ENCODE measurements around the gene CIITA. TPM values are rescaled to one million over a fixed set of nuclear protein-coding genes. Genes with fewer than 3 reads are reported as not detected.
"Not testable (repeated sequence)": the region's sequence is repeated elsewhere in the genome, so short reads cannot be mapped to it uniquely, and the experiment has no call there.

CIITA gene
- total and polyA plus RNA-seq, 10 of the 15 experiments (the other 5 are each of a cell fraction or from before 2014, with no cell fraction given), result 11.5 to 145 (median 49.7) TPM

- SMC1A ChIA-PET (ENCODE audit: uncharacterized antibody, unreplicated experiment), result interaction anchor here (0.8 to 5.8 kb wide), 11 partner anchors 8 to 452 kb away, joined by 3 to 83 read pairs (median 6); partner anchors contain the start of gene SOCS1
- H3K9me3 ChIP-seq (replicated peaks; ENCODE audit: control insufficient read depth, insufficient read depth, low read length); H4K20me1 ChIP-seq (ENCODE audit: control insufficient read depth, insufficient read depth); FAIRE-seq; H2AFZ ChIP-seq (ENCODE audit: control insufficient read depth, low read depth, low read length); DNase-seq (ENCODE audit: low read depth, low spot score); ATAC-seq; H3K79me2 ChIP-seq (ENCODE audit: control insufficient read depth, insufficient read depth, low read length); H3K4me3 ChIP-seq; BruUV-seq (replicated peaks); H3K27me3 ChIP-seq (replicated peaks in 1 of 2; ENCODE audit: control insufficient read depth in 2 of 2, insufficient read depth in 2 of 2, low read length in 1 of 2): not testable (repeated sequence)
- POLR2A ChIA-PET, result interaction anchor here (1.1 to 5.5 kb wide), 4 partner anchors 13 to 386 kb away, joined by 5 to 47 read pairs (median 26); partner anchors contain the start of gene SOCS1
- RAD21 ChIA-PET (ENCODE audit: unreplicated experiment), result interaction anchor here (0.5 to 6.4 kb wide), 12 partner anchors 9 to 494 kb away, joined by 3 to 91 read pairs (median 23); partner anchors contain the start of gene SOCS1
- WGBS (ENCODE audit: insufficient coverage, insufficient replicate concordance, low lambda C conversion rate, missing lambda C conversion rate), result 24% methylated on average over 4 of the region's 4 CpGs
- peaks cover 22 to 31% of the 10 kb centered on the region in 2 experiments for H3K36me3 ChIP-seq (ENCODE audit: control insufficient read depth in 2 of 2, insufficient read depth in 2 of 2, low read length in 1 of 2)
- H3K9ac ChIP-seq (ENCODE audit: control insufficient read depth, insufficient read depth, low read length), result peak overlapping the region; percentile 67; the same call in 1 of the 2 replicates
- in situ Hi-C loops (cut with MboI), result loop anchor here (5.0 to 25.0 kb wide), 6 partner anchors 286 to 1008 kb away; partner anchors contain the start of genes SNN and SNX29
- TF ChIP-seq POLR2AphosphoS5 (IDR thresholded peaks at IDR 0.05; ENCODE audit: low read length), result peak; percentile 4; the same call in 1 of the 2 replicates
- TF ChIP-seq ATF2 (IDR thresholded peaks at IDR 0.05; ENCODE audit: low read length), result peak; percentile 17; the same call in 1 of the 2 replicates
- peak; percentile 64 for TF ChIP-seq RAD51 (IDR thresholded peaks at IDR 0.05)
- TF ChIP-seq ATF3 (IDR thresholded peaks at IDR 0.05; ENCODE audit: borderline replicate concordance, extremely low read depth, low read depth, low read length), result peak; percentile 18; the same call in 1 of the 2 replicates
- TF ChIP-seq RUNX3 (IDR thresholded peaks at IDR 0.05; ENCODE audit: low read length), result peak; percentile 48
- TF ChIP-seq ZNF687 (IDR thresholded peaks at IDR 0.05), result peak; percentile 67; the same call in 1 of the 2 replicates
- peak in 1 of 2 experiments; percentile 39; a peak in 1 of 4 replicates for TF ChIP-seq BHLHE40 (IDR thresholded peaks at IDR 0.05; ENCODE audit: borderline replicate concordance in 1 of 2, low read depth in 2 of 2, low read length in 1 of 2)
- TF ChIP-seq, protein P1, sequence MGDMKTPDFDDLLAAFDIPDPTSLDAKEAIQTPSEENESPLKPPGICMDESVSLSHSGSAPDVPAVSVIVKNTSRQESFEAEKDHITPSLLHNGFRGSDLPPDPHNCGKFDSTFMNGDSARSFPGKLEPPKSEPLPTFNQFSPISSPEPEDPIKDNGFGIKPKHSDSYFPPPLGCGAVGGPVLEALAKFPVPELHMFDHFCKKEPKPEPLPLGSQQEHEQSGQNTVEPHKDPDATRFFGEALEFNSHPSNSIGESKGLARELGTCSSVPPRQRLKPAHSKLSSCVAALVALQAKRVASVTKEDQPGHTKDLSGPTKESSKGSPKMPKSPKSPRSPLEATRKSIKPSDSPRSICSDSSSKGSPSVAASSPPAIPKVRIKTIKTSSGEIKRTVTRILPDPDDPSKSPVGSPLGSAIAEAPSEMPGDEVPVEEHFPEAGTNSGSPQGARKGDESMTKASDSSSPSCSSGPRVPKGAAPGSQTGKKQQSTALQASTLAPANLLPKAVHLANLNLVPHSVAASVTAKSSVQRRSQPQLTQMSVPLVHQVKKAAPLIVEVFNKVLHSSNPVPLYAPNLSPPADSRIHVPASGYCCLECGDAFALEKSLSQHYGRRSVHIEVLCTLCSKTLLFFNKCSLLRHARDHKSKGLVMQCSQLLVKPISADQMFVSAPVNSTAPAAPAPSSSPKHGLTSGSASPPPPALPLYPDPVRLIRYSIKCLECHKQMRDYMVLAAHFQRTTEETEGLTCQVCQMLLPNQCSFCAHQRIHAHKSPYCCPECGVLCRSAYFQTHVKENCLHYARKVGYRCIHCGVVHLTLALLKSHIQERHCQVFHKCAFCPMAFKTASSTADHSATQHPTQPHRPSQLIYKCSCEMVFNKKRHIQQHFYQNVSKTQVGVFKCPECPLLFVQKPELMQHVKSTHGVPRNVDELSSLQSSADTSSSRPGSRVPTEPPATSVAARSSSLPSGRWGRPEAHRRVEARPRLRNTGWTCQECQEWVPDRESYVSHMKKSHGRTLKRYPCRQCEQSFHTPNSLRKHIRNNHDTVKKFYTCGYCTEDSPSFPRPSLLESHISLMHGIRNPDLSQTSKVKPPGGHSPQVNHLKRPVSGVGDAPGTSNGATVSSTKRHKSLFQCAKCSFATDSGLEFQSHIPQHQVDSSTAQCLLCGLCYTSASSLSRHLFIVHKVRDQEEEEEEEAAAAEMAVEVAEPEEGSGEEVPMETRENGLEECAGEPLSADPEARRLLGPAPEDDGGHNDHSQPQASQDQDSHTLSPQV (IDR thresholded peaks at IDR 0.05), result peak; percentile 7; the same call in 1 of the 2 replicates
- 0 out of 2 replicates have a peak, but pooled peaks have one; percentile 15 for TF ChIP-seq NFIC (IDR thresholded peaks at IDR 0.05; ENCODE audit: low read depth, low read length)
- TF ChIP-seq ZBED1 (IDR thresholded peaks at IDR 0.05; ENCODE audit: borderline replicate concordance), result peak; percentile 75; the same call in 1 of the 2 replicates
- TF ChIP-seq RELA (IDR thresholded peaks at IDR 0.05; ENCODE audit: borderline replicate concordance, partially characterized antibody), result peak; percentile 55
- CTCF ChIA-PET, result interaction anchor here (1.2 to 8.4 kb wide), 6 partner anchors 12 to 389 kb away, joined by 3 to 107 read pairs (median 53); partner anchors contain the start of gene SOCS1
- intact Hi-C loops (cut with micrococcal nuclease; ENCODE audit: unreplicated experiment), result loop anchor here (1.0 kb wide), 1 partner anchor 15 kb away; no protein-coding TSS in a partner anchor
- H3K4me1 ChIP-seq (ENCODE audit: control insufficient read depth, insufficient read depth, low read length), result peaks cover 35% of the 10 kb centered on the region
- H3K4me2 ChIP-seq (ENCODE audit: control insufficient read depth, insufficient read depth), result peak overlapping the region; percentile 67; the same call in 1 of the 2 replicates
- peak overlapping the region; percentile 99 for H3K27ac ChIP-seq (ENCODE audit: control insufficient read depth, insufficient read depth)
Measured at GRCh38 chr16:10966559-10966958, 89.6 kb downstream of the CIITA start.
